Activated naive CD8-positive, alpha-beta T cell treated with anti-CD3 and anti-CD28 coated beads, Interleukin-2, amount 50 U/mL, for 24 hours (primary cell): ENCODE data around the gene NCEH1.
A peak's percentile ranks its signal among the peaks of the same experiment; 100 is the strongest.

Experiments used
- ATAC-seq: fragments of 150-1000 bp; cut with Tn5 transposase; one replicate; pipeline ENCODE4 v1.10.0; 2021
- DNase-seq: peaks from one replicate; pipeline ENCODE4 v3.0.0; 2021
- H3K27ac Mint-ChIP-seq: one replicate; pipeline ENCODE4 v1.8.0; 2021; ENCODE audit warnings: mild to moderate bottlenecking, mixed read lengths
- H3K27me3 Mint-ChIP-seq: one replicate; pipeline ENCODE4 v1.8.0; 2021; ENCODE audit warnings: mixed read lengths
- H3K36me3 Mint-ChIP-seq: one replicate; pipeline ENCODE4 v1.8.0; 2021; ENCODE audit warnings: low read depth, mixed read lengths
- H3K4me1 Mint-ChIP-seq: one replicate; pipeline ENCODE4 v1.8.0; 2021; ENCODE audit warnings: mixed read lengths
- H3K4me3 Mint-ChIP-seq: one replicate; pipeline ENCODE4 v1.8.0; 2021; ENCODE audit warnings: mild to moderate bottlenecking, moderate library complexity, mixed read lengths
- H3K9me3 Mint-ChIP-seq: one replicate; pipeline ENCODE4 v1.8.0; 2021; ENCODE audit warnings: mixed read lengths

The NCEH1 gene

GRCh38 chr3:172700256-172700655, 10.6 kb downstream of the NCEH1 start:
- ATAC-seq = no peak
- H3K27ac Mint-ChIP-seq = no peak overlapping the region
- H3K27me3 Mint-ChIP-seq = no peaks in the 10 kb centered on the region
- H3K9me3 Mint-ChIP-seq = no peaks in the 10 kb centered on the region
- H3K4me1 Mint-ChIP-seq = peaks cover 4% of the 10 kb centered on the region
- no peak for DNase-seq
- no peak overlapping the region for H3K4me3 Mint-ChIP-seq
- H3K36me3 Mint-ChIP-seq = peaks cover 2% of the 10 kb centered on the region

- DNase-seq (no peak), ATAC-seq (no peak)
- Mint-ChIP-seq H3K4me1 (peaks cover 4% of the 10 kb centered on the region), H3K9me3 (no peaks in the 10 kb centered on the region), H3K27ac (no peak overlapping the region), H3K27me3 (no peaks in the 10 kb centered on the region), H3K36me3 (peaks cover 2% of the 10 kb centered on the region), H3K4me3 (no peak overlapping the region)
Measured at GRCh38 chr3:172699031-172699430, 11.8 kb downstream of the NCEH1 start.

- Mint-ChIP-seq H3K27me3 (no peaks in the 10 kb centered on the region), H3K36me3 (peaks cover 2% of the 10 kb centered on the region), H3K4me1 (peaks cover 4% of the 10 kb centered on the region), H3K9me3 (no peaks in the 10 kb centered on the region), H3K27ac (no peak overlapping the region), H3K4me3 (no peak overlapping the region)
- ATAC-seq = no peak
- DNase-seq = no peak
Measured at GRCh38 chr3:172698631-172699030, 12.2 kb downstream of the NCEH1 start.

DNA sequence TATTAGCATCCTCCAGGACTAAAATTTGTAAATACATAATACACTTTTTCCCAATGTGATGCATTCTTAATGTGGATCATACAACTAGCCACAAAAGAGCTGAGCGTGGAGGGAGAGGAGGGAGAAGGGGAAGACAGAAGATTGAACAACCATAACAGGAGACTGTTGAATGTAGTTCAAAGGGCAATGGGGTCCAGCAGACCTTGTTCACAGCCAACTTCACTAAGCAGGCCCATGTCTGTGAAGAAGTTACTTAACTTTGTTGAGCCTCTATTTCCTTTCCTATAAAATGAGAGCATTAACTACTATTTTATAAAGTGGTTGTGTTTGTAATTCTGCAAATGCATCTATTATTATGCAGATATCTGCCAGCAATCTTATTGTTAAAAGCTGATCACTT, 13.3 kb downstream of the NCEH1 start:
- peaks cover 11% of the 10 kb centered on the region for H3K4me1 Mint-ChIP-seq
- ATAC-seq = no peak

GRCh38 chr3:172696357-172696756, 14.5 kb downstream of the NCEH1 start:
- Mint-ChIP-seq H3K4me1 (peaks cover 9% of the 10 kb centered on the region), H3K27me3 (no peaks in the 10 kb centered on the region), H3K27ac (no peak overlapping the region), H3K4me3 (no peak overlapping the region), H3K9me3 (no peaks in the 10 kb centered on the region), H3K36me3 (peaks cover 2% of the 10 kb centered on the region)
- ATAC-seq = no peak
- no peak for DNase-seq

More for the DNA sequence above, 13.3 kb downstream of the NCEH1 start:
- H3K27ac Mint-ChIP-seq = no peak overlapping the region
- H3K27me3 Mint-ChIP-seq = no peaks in the 10 kb centered on the region
- no peaks in the 10 kb centered on the region for H3K9me3 Mint-ChIP-seq
- peaks cover 2% of the 10 kb centered on the region for H3K36me3 Mint-ChIP-seq
- H3K4me3 Mint-ChIP-seq = no peak overlapping the region
- DNase-seq = no peak

- no peak overlapping the region for H3K27ac Mint-ChIP-seq
- no peaks in the 10 kb centered on the region for H3K27me3 Mint-ChIP-seq
Measured at GRCh38 chr3:172694573-172695246, 16.2 kb downstream of the NCEH1 start.

DNA sequence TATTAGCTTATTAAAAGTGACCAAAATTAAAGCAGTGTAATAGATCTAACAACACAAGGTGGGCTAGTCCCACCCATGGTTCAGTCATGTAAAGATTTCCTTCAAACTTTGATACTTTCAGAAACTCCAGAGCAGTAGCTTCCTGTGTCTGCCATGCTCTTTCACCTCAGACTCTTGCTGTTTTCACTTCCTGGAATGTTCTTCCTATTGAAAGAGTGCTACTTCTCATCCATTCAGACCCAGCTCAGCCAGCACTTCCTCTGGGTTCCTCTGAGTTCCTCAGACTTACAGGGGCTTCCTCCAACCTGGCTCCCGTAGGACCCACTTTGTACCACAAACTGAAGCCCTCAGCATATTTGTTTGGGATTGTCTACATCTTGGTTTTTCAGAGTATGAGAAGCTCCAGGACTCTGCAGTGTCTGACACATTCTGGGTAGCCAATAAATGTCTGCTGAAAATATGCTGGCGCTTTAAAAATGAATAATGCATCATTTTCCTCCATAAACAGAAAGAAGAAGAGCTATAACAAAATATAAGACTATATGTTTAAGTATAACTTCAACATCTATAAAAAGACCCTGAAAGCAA, 18.0 kb downstream of the NCEH1 start:
- Mint-ChIP-seq H3K36me3 (no peaks in the 10 kb centered on the region), H3K27ac (no peak overlapping the region), H3K4me1 (peaks cover 9% of the 10 kb centered on the region), H3K4me3 (no peak overlapping the region), H3K9me3 (no peaks in the 10 kb centered on the region), H3K27me3 (no peaks in the 10 kb centered on the region)
- DNase-seq = no peak
- ATAC-seq = no peak

More at GRCh38 chr3:172694573-172695246, 16.2 kb downstream of the NCEH1 start:
- H3K4me1 Mint-ChIP-seq = peaks cover 9% of the 10 kb centered on the region
- DNase-seq (no peak), ATAC-seq (no peak)
- H3K36me3 Mint-ChIP-seq = no peaks in the 10 kb centered on the region
- H3K9me3 Mint-ChIP-seq = no peaks in the 10 kb centered on the region
- no peak overlapping the region for H3K4me3 Mint-ChIP-seq

- Mint-ChIP-seq H3K4me3 (no peak overlapping the region), H3K27ac (no peak overlapping the region), H3K4me1 (peaks cover 9% of the 10 kb centered on the region), H3K9me3 (no peaks in the 10 kb centered on the region), H3K36me3 (no peaks in the 10 kb centered on the region), H3K27me3 (no peaks in the 10 kb centered on the region)
- ATAC-seq = no peak
- no peak for DNase-seq
Measured at GRCh38 chr3:172690936-172691335, 19.9 kb downstream of the NCEH1 start.

DNA sequence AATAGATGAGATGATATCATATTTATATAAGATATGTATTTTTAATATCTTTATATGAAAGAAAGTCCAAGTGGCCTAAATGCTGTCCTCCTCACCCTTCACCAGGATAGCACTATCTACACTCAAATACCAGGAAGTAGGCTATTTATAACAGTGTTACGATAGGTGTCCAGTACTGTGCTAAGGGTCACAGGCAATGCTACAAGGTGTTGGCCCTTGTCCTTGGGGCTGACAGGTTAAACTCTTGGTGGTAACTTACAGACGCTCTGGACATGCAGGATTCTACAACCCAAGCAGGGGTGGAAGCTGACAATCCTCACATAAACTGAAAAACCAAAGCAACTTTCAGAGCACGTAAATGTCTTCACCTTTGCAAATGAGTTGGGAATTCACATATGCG, 22.3 kb downstream of the NCEH1 start:
- Mint-ChIP-seq H3K27ac (no peak overlapping the region), H3K4me3 (no peak overlapping the region), H3K36me3 (no peaks in the 10 kb centered on the region), H3K27me3 (no peaks in the 10 kb centered on the region), H3K4me1 (peaks cover 14% of the 10 kb centered on the region), H3K9me3 (no peaks in the 10 kb centered on the region)
- DNase-seq (no peak), ATAC-seq (no peak)

DNA sequence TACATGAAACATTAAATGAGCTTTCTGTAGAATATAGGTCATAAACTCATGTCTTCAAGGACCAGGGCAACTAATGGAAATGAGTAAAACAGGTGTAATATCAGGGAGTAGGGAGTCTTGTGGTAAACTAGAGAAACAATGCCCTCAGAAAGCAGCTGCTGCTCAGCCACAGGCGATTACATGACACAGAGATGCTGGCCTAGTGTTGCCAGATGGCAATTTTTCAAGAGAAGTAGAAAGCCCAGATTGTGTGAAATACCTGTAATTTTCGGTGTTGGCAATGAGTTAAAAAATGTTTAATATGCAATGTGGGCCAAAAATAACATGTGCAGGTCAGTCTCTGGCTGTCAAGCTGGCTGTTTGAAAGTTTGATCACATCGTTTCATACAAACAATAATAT, 23.4 kb downstream of the NCEH1 start:
- Mint-ChIP-seq H3K27ac (no peak overlapping the region), H3K9me3 (no peaks in the 10 kb centered on the region), H3K4me1 (peaks cover 6% of the 10 kb centered on the region), H3K36me3 (no peaks in the 10 kb centered on the region), H3K4me3 (no peak overlapping the region), H3K27me3 (no peaks in the 10 kb centered on the region)
- DNase-seq = no peak
- no peak for ATAC-seq

- Mint-ChIP-seq H3K9me3 (no peaks in the 10 kb centered on the region), H3K36me3 (no peaks in the 10 kb centered on the region), H3K4me3 (no peak overlapping the region), H3K4me1 (peaks cover 6% of the 10 kb centered on the region), H3K27ac (peak overlapping the region; percentile 1), H3K27me3 (no peaks in the 10 kb centered on the region)
- ATAC-seq (peak; percentile 54), DNase-seq (no peak)
Measured at GRCh38 chr3:172685331-172686214, 25.3 kb downstream of the NCEH1 start.

- no peak overlapping the region for H3K27ac Mint-ChIP-seq
- H3K36me3 Mint-ChIP-seq = no peaks in the 10 kb centered on the region
- H3K4me1 Mint-ChIP-seq = peaks cover 8% of the 10 kb centered on the region
- H3K27me3 Mint-ChIP-seq = no peaks in the 10 kb centered on the region
- no peak for ATAC-seq
- no peak for DNase-seq
- H3K4me3 Mint-ChIP-seq = no peak overlapping the region
- H3K9me3 Mint-ChIP-seq = no peaks in the 10 kb centered on the region
Measured at GRCh38 chr3:172680684-172681083, 30.2 kb downstream of the NCEH1 start.

DNA sequence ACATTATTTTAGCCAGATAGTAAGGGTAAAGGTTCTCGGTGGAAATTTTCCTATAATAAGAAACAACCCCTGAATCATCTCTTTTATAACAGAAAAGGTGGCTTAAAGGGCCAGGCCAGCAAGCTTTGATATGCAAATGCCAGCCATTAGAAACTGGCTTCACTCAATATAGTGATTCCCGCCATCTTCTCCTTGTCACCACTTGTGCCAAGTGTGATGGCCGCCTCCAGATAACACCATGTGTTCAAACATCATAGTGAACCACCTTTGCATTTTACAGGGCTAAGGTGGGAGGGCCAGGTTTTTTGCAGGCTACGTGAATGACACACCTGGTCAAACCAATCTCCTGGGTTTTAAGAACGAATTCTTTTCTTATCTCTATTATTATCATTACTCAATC, 31.3 kb downstream of the NCEH1 start:
- no peak for ATAC-seq
- no peak for DNase-seq
- H3K36me3 Mint-ChIP-seq = no peaks in the 10 kb centered on the region
- H3K9me3 Mint-ChIP-seq = no peaks in the 10 kb centered on the region
- H3K4me1 Mint-ChIP-seq = peaks cover 2% of the 10 kb centered on the region
- no peak overlapping the region for H3K27ac Mint-ChIP-seq
- no peaks in the 10 kb centered on the region for H3K27me3 Mint-ChIP-seq
- H3K4me3 Mint-ChIP-seq = no peak overlapping the region

DNA sequence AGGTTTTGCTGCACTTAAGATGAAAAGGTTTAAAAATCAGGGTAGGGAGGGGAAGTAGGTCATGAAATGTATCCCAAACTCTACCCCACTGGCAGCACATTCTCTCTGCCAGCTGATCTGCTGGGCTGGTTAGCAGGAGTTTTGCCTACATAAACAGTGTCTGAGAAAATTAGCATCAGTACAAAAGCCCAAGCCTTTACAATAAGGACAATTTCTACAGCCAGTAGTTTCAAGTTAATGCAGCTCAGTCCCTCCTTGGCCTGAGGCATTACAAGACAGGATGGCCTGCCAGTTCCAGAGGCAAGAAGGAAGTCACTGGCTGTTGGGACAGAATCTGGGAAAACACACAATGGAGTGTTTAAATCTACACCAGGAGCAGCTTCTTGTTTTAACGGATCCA, 32.8 kb downstream of the NCEH1 start:
- Mint-ChIP-seq H3K4me1 (peaks cover 2% of the 10 kb centered on the region), H3K36me3 (no peaks in the 10 kb centered on the region), H3K4me3 (no peak overlapping the region), H3K27me3 (no peaks in the 10 kb centered on the region), H3K9me3 (no peaks in the 10 kb centered on the region), H3K27ac (no peak overlapping the region)
- DNase-seq (no peak), ATAC-seq (no peak)
